Activated B cell treated with CpG ODN at 0.5 μM for 24 hours (primary cell): ENCODE data around the gene CDRT4. TPM values are rescaled to one million over a fixed set of nuclear protein-coding genes. Genes with fewer than 3 reads are reported as not detected.

Source experiments
- ATAC-seq: fragments of 200-7000 bp; cut with Tn5 transposase; one replicate; pipeline ENCODE4 v1.10.0; 2021; ENCODE audit warnings: low read depth, mild to moderate bottlenecking, moderate library complexity
- CTCF ChIA-PET: fragments of 350-600 bp; sonication (Branson Sonifier 250); formaldehyde crosslinking; loops from one replicate; lab custom pipeline; 2021; ENCODE audit warnings: antibody characterized with exemption; lab: Charles Lee
- POLR2A ChIA-PET: fragments of 350-600 bp; sonication (Branson Sonifier 250); formaldehyde crosslinking; loops from one replicate; lab custom pipeline; 2021; ENCODE audit warnings: antibody characterized with exemption; lab: Charles Lee
- DNase-seq: peaks from one replicate; pipeline ENCODE4 v3.0.0; 2022
- H3K27ac Mint-ChIP-seq: one replicate; pipeline ENCODE4 v1.8.0; 2020; ENCODE audit warnings: mixed read lengths
- H3K27me3 Mint-ChIP-seq: one replicate; pipeline ENCODE4 v1.8.0; 2021; ENCODE audit warnings: mixed read lengths
- H3K36me3 Mint-ChIP-seq: one replicate; pipeline ENCODE4 v1.8.0; 2021; ENCODE audit warnings: low read depth, mixed read lengths
- H3K4me1 Mint-ChIP-seq: one replicate; pipeline ENCODE4 v1.8.0; 2021; ENCODE audit warnings: mixed read lengths
- H3K4me3 Mint-ChIP-seq: one replicate; pipeline ENCODE4 v1.8.0; 2020; ENCODE audit warnings: mild to moderate bottlenecking, mixed read lengths
- H3K9me3 Mint-ChIP-seq: one replicate; pipeline ENCODE4 v1.8.0; 2020; ENCODE audit warnings: mixed read lengths
- intact Hi-C: fragments of 100-400 bp; cut with micrococcal nuclease; formaldehyde crosslinking; loops from one replicate; pipeline ENCODE4 v1.15.1; 2024
- total RNA-seq: library from RNA; stranded (reverse); gene quantifications from 2 replicates; pipeline ENCODE4 v1.2.3, GENCODE V29; 2022
- TF ChIP-seq, protein P1 (sequence below): fragments of 200-600 bp; IDR thresholded peaks from one replicate; pipeline ENCODE4 v1.8.0; 2022; ENCODE audit warnings: antibody characterized with exemption, mild to moderate bottlenecking

The CDRT4 gene
- total RNA-seq, 1 donor from 2014 or later: 5.3 TPM

DNA sequence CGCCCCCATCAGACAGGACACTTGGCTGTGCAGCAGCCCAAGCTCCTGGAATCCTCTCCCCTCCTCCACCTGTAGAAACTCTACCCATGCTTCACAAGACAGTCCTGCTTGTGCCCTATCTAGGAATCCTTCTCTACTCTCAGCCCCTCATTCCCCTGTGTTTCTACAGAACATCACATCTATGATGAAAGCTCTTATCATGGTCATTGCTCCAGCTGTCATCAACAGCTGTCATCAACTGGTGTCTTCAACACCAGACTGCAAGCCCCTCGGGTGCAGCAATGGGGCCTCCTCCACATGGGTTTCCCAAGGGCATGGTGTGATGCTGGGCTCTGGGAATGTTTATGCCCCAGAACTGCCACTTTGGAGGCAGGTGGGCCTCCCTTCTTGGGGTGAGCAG, 21.1 kb upstream of the CDRT4 start:
- no peak overlapping the region for H3K4me3 Mint-ChIP-seq
- H3K27ac Mint-ChIP-seq: no peak overlapping the region
- H3K27me3 Mint-ChIP-seq: no peaks in the 10 kb centered on the region
- ChIA-PET CTCF (no interaction called here), POLR2A (no interaction called here)
- H3K9me3 Mint-ChIP-seq: no peaks in the 10 kb centered on the region
- no peak for DNase-seq
- intact Hi-C loops: no loop called here
- TF ChIP-seq, protein P1, sequence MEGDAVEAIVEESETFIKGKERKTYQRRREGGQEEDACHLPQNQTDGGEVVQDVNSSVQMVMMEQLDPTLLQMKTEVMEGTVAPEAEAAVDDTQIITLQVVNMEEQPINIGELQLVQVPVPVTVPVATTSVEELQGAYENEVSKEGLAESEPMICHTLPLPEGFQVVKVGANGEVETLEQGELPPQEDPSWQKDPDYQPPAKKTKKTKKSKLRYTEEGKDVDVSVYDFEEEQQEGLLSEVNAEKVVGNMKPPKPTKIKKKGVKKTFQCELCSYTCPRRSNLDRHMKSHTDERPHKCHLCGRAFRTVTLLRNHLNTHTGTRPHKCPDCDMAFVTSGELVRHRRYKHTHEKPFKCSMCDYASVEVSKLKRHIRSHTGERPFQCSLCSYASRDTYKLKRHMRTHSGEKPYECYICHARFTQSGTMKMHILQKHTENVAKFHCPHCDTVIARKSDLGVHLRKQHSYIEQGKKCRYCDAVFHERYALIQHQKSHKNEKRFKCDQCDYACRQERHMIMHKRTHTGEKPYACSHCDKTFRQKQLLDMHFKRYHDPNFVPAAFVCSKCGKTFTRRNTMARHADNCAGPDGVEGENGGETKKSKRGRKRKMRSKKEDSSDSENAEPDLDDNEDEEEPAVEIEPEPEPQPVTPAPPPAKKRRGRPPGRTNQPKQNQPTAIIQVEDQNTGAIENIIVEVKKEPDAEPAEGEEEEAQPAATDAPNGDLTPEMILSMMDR: no peak
- ATAC-seq: no peak
- no peaks in the 10 kb centered on the region for H3K36me3 Mint-ChIP-seq
- no peaks in the 10 kb centered on the region for H3K4me1 Mint-ChIP-seq

DNA sequence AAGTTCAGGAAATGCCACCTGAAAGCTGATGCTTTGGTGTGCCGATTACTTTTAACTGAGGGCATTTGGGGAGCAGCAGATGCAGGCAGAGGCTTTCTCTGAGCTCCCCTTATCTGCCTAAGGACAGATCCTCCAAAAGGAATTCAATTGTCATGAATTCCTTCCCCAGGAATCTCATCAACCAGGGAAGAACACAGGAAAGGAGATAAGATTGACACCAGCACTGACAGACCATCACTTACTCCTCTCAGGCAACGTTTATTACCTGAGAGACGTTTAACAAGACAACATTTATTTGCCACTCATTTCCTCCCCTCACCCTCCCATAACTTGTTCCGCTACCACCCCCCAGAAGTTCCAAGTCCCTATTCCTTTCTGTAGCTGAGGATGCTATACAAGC, 17.6 kb upstream of the CDRT4 start:
- CTCF ChIA-PET: no interaction called here
- no peaks in the 10 kb centered on the region for H3K36me3 Mint-ChIP-seq
- H3K27me3 Mint-ChIP-seq: no peaks in the 10 kb centered on the region
- intact Hi-C loops: no loop called here
- no peaks in the 10 kb centered on the region for H3K4me1 Mint-ChIP-seq
- TF ChIP-seq, protein P1: no peak
- POLR2A ChIA-PET: no interaction called here
- ATAC-seq (no peak), DNase-seq (no peak)
- no peak overlapping the region for H3K27ac Mint-ChIP-seq
- no peaks in the 10 kb centered on the region for H3K9me3 Mint-ChIP-seq
- H3K4me3 Mint-ChIP-seq: no peak overlapping the region

GRCh38 chr17:15483431-15483830, 16.0 kb upstream of the CDRT4 start:
- ChIA-PET CTCF (no interaction called here), POLR2A (interaction anchor here (0.6 kb wide), 1 partner anchor 11 kb away, joined by 4 read pairs; no protein-coding TSS in a partner anchor)
- ATAC-seq (no peak), DNase-seq (no peak)
- no peak overlapping the region for H3K27ac Mint-ChIP-seq
- H3K9me3 Mint-ChIP-seq: no peaks in the 10 kb centered on the region
- no peak overlapping the region for H3K4me3 Mint-ChIP-seq
- H3K4me1 Mint-ChIP-seq: no peaks in the 10 kb centered on the region
- H3K27me3 Mint-ChIP-seq: no peaks in the 10 kb centered on the region
- TF ChIP-seq, protein P1: no peak
- H3K36me3 Mint-ChIP-seq: no peaks in the 10 kb centered on the region
- intact Hi-C loops: no loop called here

DNA sequence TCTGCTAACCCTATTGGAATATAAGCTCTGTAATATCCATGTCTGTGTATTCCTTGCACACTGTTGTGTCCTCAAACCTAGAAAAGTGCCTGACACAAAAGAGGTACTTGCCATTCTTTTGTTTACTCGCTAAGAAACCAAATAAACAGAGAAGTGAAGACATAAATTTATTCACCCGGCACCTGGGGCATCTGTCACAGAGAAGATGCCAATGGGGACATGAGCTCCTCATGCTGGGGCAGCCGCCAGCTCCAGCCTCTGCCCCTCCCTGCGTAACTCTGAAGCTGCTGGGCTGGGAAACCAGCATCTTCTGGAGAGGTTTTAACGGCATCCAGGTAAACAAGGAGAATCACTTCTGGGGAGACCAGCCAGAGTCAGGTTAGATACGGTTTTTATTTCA, 15.1 kb upstream of the CDRT4 start:
- intact Hi-C loops: no loop called here
- H3K27me3 Mint-ChIP-seq: no peaks in the 10 kb centered on the region
- TF ChIP-seq, protein P1: no peak
- H3K4me1 Mint-ChIP-seq: no peaks in the 10 kb centered on the region
- ChIA-PET POLR2A (no interaction called here), CTCF (no interaction called here)
- H3K9me3 Mint-ChIP-seq: no peaks in the 10 kb centered on the region
- H3K36me3 Mint-ChIP-seq: no peaks in the 10 kb centered on the region
- ATAC-seq (no peak), DNase-seq (no peak)
- no peak overlapping the region for H3K27ac Mint-ChIP-seq
- no peak overlapping the region for H3K4me3 Mint-ChIP-seq

DNA sequence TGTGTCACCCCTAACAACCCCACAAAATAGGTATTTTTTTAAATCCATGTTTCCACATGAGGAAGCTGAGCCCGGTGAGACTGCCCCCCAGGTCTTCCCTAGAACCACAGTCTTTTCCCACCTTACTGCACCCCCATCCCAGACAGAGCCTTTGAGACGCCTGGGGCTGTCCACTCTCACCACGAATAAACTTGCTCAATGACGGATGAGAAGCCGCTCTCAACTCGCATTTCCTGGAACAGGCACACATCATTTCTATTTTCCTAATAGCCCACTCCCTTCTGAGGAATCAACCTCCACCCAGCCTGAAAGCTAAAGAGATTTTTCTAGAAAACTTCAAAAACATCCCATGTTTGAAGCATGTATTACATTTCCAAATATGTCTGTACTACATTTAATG, 14.1 kb upstream of the CDRT4 start:
- Mint-ChIP-seq H3K27ac (no peak overlapping the region), H3K9me3 (no peaks in the 10 kb centered on the region), H3K4me3 (no peak overlapping the region), H3K4me1 (no peaks in the 10 kb centered on the region), H3K36me3 (no peaks in the 10 kb centered on the region), H3K27me3 (no peaks in the 10 kb centered on the region)
- POLR2A ChIA-PET: no interaction called here
- intact Hi-C loops: no loop called here
- DNase-seq (no peak), ATAC-seq (no peak)
- TF ChIP-seq, protein P1: no peak
- CTCF ChIA-PET: no interaction called here
